Endothelial cell of umbilical vein (primary cell): ENCODE data around the gene PHC2. TPM values are rescaled to one million over a fixed set of nuclear protein-coding genes. Genes with fewer than 3 reads are reported as not detected.

ENCODE experiments used
- BruUV-seq: library from RNA; stranded (reverse); fragments of 400-500 nt; replicated peaks from 2 replicates; lab custom pipeline; 2021; lab: Mats Ljungman, UMichigan
- CTCF ChIA-PET: fragments of 300-600, 350-600 bp; sonication (Branson Sonifier 250); formaldehyde crosslinking; loops from one replicate; lab custom pipeline; 2021; ENCODE audit warnings: antibody characterized with exemption, inconsistent platforms; lab: Charles Lee
- POLR2A ChIA-PET: fragments of 300-600, 350-600 bp; sonication (Branson Sonifier 250); formaldehyde crosslinking; loops from one replicate; lab custom pipeline; 2021; ENCODE audit warnings: antibody characterized with exemption, inconsistent platforms; lab: Charles Lee
- DNase-seq: peaks from one replicate; pipeline ENCODE4 v3.0.0-alpha.2; 2011; ENCODE audit warnings: low read depth, low spot score
- FAIRE-seq: peaks from 2 replicates; lab custom pipeline; 2011; peaks lifted over from hg19 to GRCh38; lab: Jason Lieb, UNC
- H2AFZ ChIP-seq: 2 replicates; pipeline ENCODE4 v1.6.0; 2012; ENCODE audit warnings: low read depth, low read length, control low read depth, inconsistent platforms
- H3K27ac ChIP-seq: 2 replicates; pipeline ENCODE4 v1.5.1; 2011; ENCODE audit warnings: low read depth, mild to moderate bottlenecking, control low read depth, low read length, moderate library complexity; ENCODE audit not compliant: insufficient read depth
- H3K27me3 ChIP-seq, 2 experiments: 2 replicates each; pipeline versions ENCODE4 v1.6.0 to v1.6.1; 2011; ENCODE audit warnings: low read length in 2 of 2, mixed read lengths in 1 of 2; ENCODE audit not compliant: control insufficient read depth in 2 of 2, insufficient read depth in 2 of 2
- H3K36me3 ChIP-seq, 2 experiments: 2 replicates in 1 of 2; 3 replicates in 1 of 2; pipeline ENCODE4 v1.5.1; 2011; ENCODE audit warnings: low read length in 2 of 2, mild to moderate bottlenecking in 1 of 2, moderate library complexity in 1 of 2; ENCODE audit not compliant: control insufficient read depth in 2 of 2, insufficient read depth in 2 of 2; ENCODE audit errors: extremely low read depth in 1 of 2
- H3K4me1 ChIP-seq: 3 replicates; pipeline ENCODE4 v1.5.1; 2011; ENCODE audit warnings: mild to moderate bottlenecking, low read length; ENCODE audit not compliant: control insufficient read depth, insufficient read depth; ENCODE audit errors: extremely low read depth
- H3K4me2 ChIP-seq: 2 replicates; pipeline ENCODE4 v1.6.1; 2011; ENCODE audit warnings: low read length, control low read depth, mixed read lengths; ENCODE audit not compliant: insufficient read depth
- H3K4me3 ChIP-seq, 3 experiments: fragments of 200-600 bp in 1 of 3; sonication (generic), shearing (Covaris generic) in 1 of 3; replicated peaks in 1 of 3; 2 replicates each; pipeline ENCODE4 v1.5.1; 2011 to 2016; ENCODE audit warnings: control low read depth in 3 of 3, low read length in 3 of 3, mild to moderate bottlenecking in 2 of 3, inconsistent platforms in 1 of 3, low read depth in 1 of 3, moderate library complexity in 1 of 3; ENCODE audit not compliant: insufficient read depth in 1 of 3
- H3K79me2 ChIP-seq: 2 replicates; pipeline ENCODE4 v1.6.0; 2012; ENCODE audit warnings: low read length, inconsistent platforms; ENCODE audit not compliant: control insufficient read depth, insufficient read depth
- H3K9ac ChIP-seq: replicated peaks from 2 replicates; pipeline ENCODE3; 2011; ENCODE audit warnings: low read length, control low read depth; ENCODE audit not compliant: insufficient read depth; ENCODE audit errors: extremely low read depth
- H3K9me1 ChIP-seq: replicated peaks from 3 replicates; pipeline ENCODE4 v1.6.0; 2011; ENCODE audit warnings: mild to moderate bottlenecking, low read length; ENCODE audit not compliant: control insufficient read depth, insufficient read depth; ENCODE audit errors: extremely low read depth
- H3K9me3 ChIP-seq: replicated peaks from 2 replicates; pipeline ENCODE4 v1.5.1; 2012; ENCODE audit warnings: low read length, inconsistent platforms; ENCODE audit not compliant: control insufficient read depth, insufficient read depth
- H4K20me1 ChIP-seq: replicated peaks from 2 replicates; pipeline ENCODE3; 2011; ENCODE audit warnings: mild to moderate bottlenecking, low read length; ENCODE audit not compliant: control insufficient read depth, insufficient read depth; ENCODE audit errors: extremely low read depth
- EZH2 ChIP-seq: IDR thresholded peaks from 2 replicates; pipeline ENCODE4 v1.6.1; 2012; ENCODE audit warnings: borderline replicate concordance, low read depth, mild to moderate bottlenecking, moderate library complexity, low read length, inconsistent platforms; ENCODE audit not compliant: severe bottlenecking
- FOS ChIP-seq: IDR thresholded peaks from 2 replicates; pipeline ENCODE4 v1.6.1; 2011; ENCODE audit warnings: mild to moderate bottlenecking, low read length, moderate library complexity, borderline replicate concordance; ENCODE audit not compliant: insufficient read depth
- GATA2 ChIP-seq: IDR thresholded peaks from 2 replicates; pipeline ENCODE4 v1.7.0; 2011; ENCODE audit warnings: low read depth, mild to moderate bottlenecking, moderate library complexity, mixed read lengths, low read length; ENCODE audit not compliant: insufficient read length, insufficient read depth
- MYC ChIP-seq: IDR thresholded peaks from one replicate; pipeline ENCODE4 v1.6.1; 2011; ENCODE audit warnings: mild to moderate bottlenecking, low read depth, low read length
- POLR2A ChIP-seq: IDR thresholded peaks from 2 replicates; pipeline ENCODE4 v1.6.1; 2012; ENCODE audit warnings: low read depth, mild to moderate bottlenecking, control low read depth, low read length
- POLR2AphosphoS5 ChIP-seq: IDR thresholded peaks from 2 replicates; pipeline ENCODE4 v1.6.1; 2012; ENCODE audit warnings: low read depth, mild to moderate bottlenecking, control low read depth, low read length, moderate library complexity; ENCODE audit not compliant: insufficient read depth
- dilution Hi-C: fragments of 300-500 bp; cut with MboI; formaldehyde crosslinking; loops from one replicate; pipeline ENCODE4 v1.15.0; 2019; ENCODE audit warnings: low sequenced_read_pairs; ENCODE audit not compliant: extremely low pct_ligation_motif_present
- intact Hi-C: fragments of 100-400 bp; cut with micrococcal nuclease; formaldehyde crosslinking; loops from one replicate; pipeline ENCODE4 v1.10.0; 2022
- polyA plus RNA-seq, 4 experiments: library from polyadenylated mRNA; depleted of rRNA in 3 of 4; stranded (reverse) in 3 of 4; unstranded in 1 of 4; fragments of >200 nt; gene quantifications; 2 replicates each; pipeline versions ENCODE4 v1.2.1 to v1.2.3, GENCODE V29; 2011 to 2012; ENCODE audit warnings: missing spikeins in 1 of 4
- total RNA-seq: library from RNA; stranded (reverse); gene quantifications from 2 replicates; pipeline ENCODE4 v1.2.3, GENCODE V29; 2021
- TF ChIP-seq, protein P1 (sequence below): IDR thresholded peaks from 2 replicates; pipeline ENCODE4 v1.6.1; 2011; ENCODE audit not compliant: insufficient read depth, insufficient read length
- TF ChIP-seq, protein P2 (sequence below), 2 donors: IDR thresholded peaks; 1 replicate in 1 of 2; 2 replicates in 1 of 2; pipeline ENCODE4 v1.5.1; 2011; ENCODE audit warnings: low read length in 2 of 2, mild to moderate bottlenecking in 2 of 2, moderate library complexity in 2 of 2, control low read depth in 1 of 2, inconsistent platforms in 1 of 2, low read depth in 1 of 2; ENCODE audit not compliant: insufficient read depth in 1 of 2; ENCODE audit errors: extremely low read depth in 1 of 2

Gene PHC2
- total and polyA plus RNA-seq, 2 donors (not counting 3 experiments of a cell fraction or from before 2014, with no cell fraction given), result 65.6 to 79.0 TPM

DNA sequence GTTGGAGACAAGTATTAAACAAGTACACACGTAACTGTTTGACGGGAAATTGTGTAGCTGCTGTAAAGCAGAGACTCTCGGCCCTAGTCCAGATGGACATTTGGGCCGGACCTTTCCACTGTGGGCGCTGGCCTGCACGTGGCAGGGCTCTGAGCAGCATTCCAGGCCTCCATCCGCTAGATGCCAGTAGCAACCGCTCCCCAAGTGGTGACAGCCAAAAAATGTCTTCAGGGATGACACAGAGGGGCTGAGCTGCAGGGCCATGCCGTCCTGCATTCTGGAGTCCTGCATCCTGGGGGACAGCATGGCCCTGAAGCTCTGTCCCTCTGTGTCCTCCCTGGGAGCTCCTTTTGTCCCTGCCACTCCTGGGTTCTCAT, 134.8 kb downstream of the PHC2 start:
- Histone ChIP-seq H3K36me3 (peaks cover 3 to 20% of the 10 kb centered on the region in 2 experiments), H3K27me3 (no peaks in the 10 kb centered on the region), H3K9me1 (no peaks in the 10 kb centered on the region), H3K4me2 (no peak overlapping the region), H2AFZ (no peak overlapping the region), H3K79me2 (no peaks in the 10 kb centered on the region), H3K4me3 (no peak overlapping the region), H3K27ac (no peak overlapping the region), H3K9ac (no peak overlapping the region), H3K4me1 (no peaks in the 10 kb centered on the region), H4K20me1 (no peaks in the 10 kb centered on the region), H3K9me3 (no peaks in the 10 kb centered on the region)
- TF ChIP-seq GATA2, result no peak
- TF ChIP-seq POLR2A, result no peak
- no peak for TF ChIP-seq MYC
- TF ChIP-seq FOS, result no peak
- TF ChIP-seq EZH2, result no peak
- TF ChIP-seq, protein P1, sequence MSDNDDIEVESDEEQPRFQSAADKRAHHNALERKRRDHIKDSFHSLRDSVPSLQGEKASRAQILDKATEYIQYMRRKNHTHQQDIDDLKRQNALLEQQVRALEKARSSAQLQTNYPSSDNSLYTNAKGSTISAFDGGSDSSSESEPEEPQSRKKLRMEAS, result no peak
- TF ChIP-seq POLR2AphosphoS5, result no peak
- TF ChIP-seq, protein P2, sequence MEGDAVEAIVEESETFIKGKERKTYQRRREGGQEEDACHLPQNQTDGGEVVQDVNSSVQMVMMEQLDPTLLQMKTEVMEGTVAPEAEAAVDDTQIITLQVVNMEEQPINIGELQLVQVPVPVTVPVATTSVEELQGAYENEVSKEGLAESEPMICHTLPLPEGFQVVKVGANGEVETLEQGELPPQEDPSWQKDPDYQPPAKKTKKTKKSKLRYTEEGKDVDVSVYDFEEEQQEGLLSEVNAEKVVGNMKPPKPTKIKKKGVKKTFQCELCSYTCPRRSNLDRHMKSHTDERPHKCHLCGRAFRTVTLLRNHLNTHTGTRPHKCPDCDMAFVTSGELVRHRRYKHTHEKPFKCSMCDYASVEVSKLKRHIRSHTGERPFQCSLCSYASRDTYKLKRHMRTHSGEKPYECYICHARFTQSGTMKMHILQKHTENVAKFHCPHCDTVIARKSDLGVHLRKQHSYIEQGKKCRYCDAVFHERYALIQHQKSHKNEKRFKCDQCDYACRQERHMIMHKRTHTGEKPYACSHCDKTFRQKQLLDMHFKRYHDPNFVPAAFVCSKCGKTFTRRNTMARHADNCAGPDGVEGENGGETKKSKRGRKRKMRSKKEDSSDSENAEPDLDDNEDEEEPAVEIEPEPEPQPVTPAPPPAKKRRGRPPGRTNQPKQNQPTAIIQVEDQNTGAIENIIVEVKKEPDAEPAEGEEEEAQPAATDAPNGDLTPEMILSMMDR (IDR thresholded peaks at IDR 0.05; ENCODE audit: extremely low read depth in 1 of 2, insufficient read depth in 1 of 2, low read depth in 1 of 2, low read length in 2 of 2), result no peak
- ChIA-PET POLR2A (interaction anchor here (1.0 to 1.6 kb wide), 2 partner anchors 51 to 160 kb away, joined by 3 to 8 read pairs; no protein-coding TSS in a partner anchor), CTCF (interaction anchor here (0.6 to 5.8 kb wide), 55 partner anchors 8 to 1448 kb away, joined by 3 to 97 read pairs (median 5); partner anchors contain the start of genes A3GALT2, TRIM62 and ZSCAN20)
- FAIRE-seq, result no peak
- no peak for DNase-seq
- dilution Hi-C loops, result no loop called here
- intact Hi-C loops, result loop anchor here (5.0 kb wide), 2 partner anchors 39 to 316 kb away; partner anchors contain the start of gene ZNF362
- no TSS peak for BruUV-seq
